Measurements from ENCODE around the gene GRK6. TPM values are rescaled to one million over a fixed set of nuclear protein-coding genes. Genes with fewer than 3 reads are reported as not detected.

GRK6 gene
- total and polyA plus RNA-seq, 4 donors = 13.0 to 27.6 (median 20.4) TPM

GRCh38 chr5:177458912-177459350 lies 32.5 kb downstream of the GRK6 start:
- Histone ChIP-seq H3K27ac (ENCODE audit: low read depth in 1 of 2, low read length in 2 of 2) (no peak overlapping the region), H3K9me3 (ENCODE audit: control insufficient read depth, low read length) (no peaks in the 10 kb centered on the region), H3K4me3 (ENCODE audit: low read length in 2 of 2) (no peak overlapping the region), H3K4me1 (ENCODE audit: control insufficient read depth in 1 of 2, insufficient read depth in 2 of 2, low read length in 2 of 2) (no peaks in the 10 kb centered on the region), H3K36me3 (ENCODE audit: control insufficient read depth in 1 of 2, insufficient read depth in 2 of 2, low read length in 1 of 2) (peaks cover 0 to 3% of the 10 kb centered on the region in 2 donors), H3K27me3 (ENCODE audit: control insufficient read depth in 1 of 2, insufficient read depth in 2 of 2, low read length in 1 of 2) (no peaks in the 10 kb centered on the region)
- intact Hi-C loops (cut with DNase I) = loop anchor here in 1 of 2 donors (5.0 kb wide), 1 partner anchor 147 kb away; the partner anchor contains the start of gene MXD3
- WGBS, 2 donors = 70 to 74% methylated on average over 14 of the region's 14 CpGs
- DNase-seq (no peak), ATAC-seq (ENCODE audit: low FRiP score) (no peak)

GRCh38 chr5:177459357-177459756 lies 32.9 kb downstream of the GRK6 start:
- no peaks in the 10 kb centered on the region for H3K4me1 ChIP-seq (ENCODE audit: control insufficient read depth in 1 of 2, insufficient read depth in 2 of 2, low read length in 2 of 2)
- no peak overlapping the region for H3K27ac ChIP-seq (ENCODE audit: low read depth in 1 of 2, low read length in 2 of 2)
- intact Hi-C loops (cut with DNase I) = loop anchor here in 1 of 2 donors (5.0 kb wide), 1 partner anchor 147 kb away; the partner anchor contains the start of gene MXD3
- H3K36me3 ChIP-seq (ENCODE audit: control insufficient read depth in 1 of 2, insufficient read depth in 2 of 2, low read length in 1 of 2) = peaks cover 0 to 3% of the 10 kb centered on the region in 2 donors
- H3K4me3 ChIP-seq (ENCODE audit: low read length in 2 of 2) = no peak overlapping the region
- no peaks in the 10 kb centered on the region for H3K27me3 ChIP-seq (ENCODE audit: control insufficient read depth in 1 of 2, insufficient read depth in 2 of 2, low read length in 1 of 2)
- 85 to 88% methylated on average over 11 of the region's 11 CpGs for WGBS, 2 donors
- H3K9me3 ChIP-seq (ENCODE audit: control insufficient read depth, low read length) = no peaks in the 10 kb centered on the region
- ATAC-seq (ENCODE audit: low FRiP score) (no peak), DNase-seq (no peak)

- Histone ChIP-seq H3K36me3 (ENCODE audit: control insufficient read depth in 1 of 2, insufficient read depth in 2 of 2, low read length in 1 of 2) (peaks cover 0 to 3% of the 10 kb centered on the region in 2 donors), H3K27me3 (ENCODE audit: control insufficient read depth in 1 of 2, insufficient read depth in 2 of 2, low read length in 1 of 2) (no peaks in the 10 kb centered on the region), H3K4me1 (ENCODE audit: control insufficient read depth in 1 of 2, insufficient read depth in 2 of 2, low read length in 2 of 2) (no peaks in the 10 kb centered on the region), H3K4me3 (ENCODE audit: low read length in 2 of 2) (no peak overlapping the region), H3K27ac (ENCODE audit: low read depth in 1 of 2, low read length in 2 of 2) (no peak overlapping the region), H3K9me3 (ENCODE audit: control insufficient read depth, low read length) (no peaks in the 10 kb centered on the region)
- intact Hi-C loops (cut with DNase I) = loop anchor here in 1 of 2 donors (5.0 kb wide), 1 partner anchor 148 kb away; the partner anchor contains the start of gene MXD3
- ATAC-seq (ENCODE audit: low FRiP score) (no peak), DNase-seq (no peak)
- WGBS, 2 donors = 85 to 89% methylated on average over 27 to 28 of the region's 28 CpGs
These were observed 33.5 kb downstream of the GRK6 start for GRCh38 chr5:177459819-177460628.

- no peak overlapping the region for H3K27ac ChIP-seq (ENCODE audit: low read depth in 1 of 2, low read length in 2 of 2)
- intact Hi-C loops (cut with DNase I) = no loop called here
- no peaks in the 10 kb centered on the region for H3K27me3 ChIP-seq (ENCODE audit: control insufficient read depth in 1 of 2, insufficient read depth in 2 of 2, low read length in 1 of 2)
- H3K36me3 ChIP-seq (ENCODE audit: control insufficient read depth in 1 of 2, insufficient read depth in 2 of 2, low read length in 1 of 2) = peaks cover 0 to 8% of the 10 kb centered on the region in 2 donors
- 85 to 86% methylated on average over 27 of the region's 27 CpGs for WGBS, 2 donors
- DNase-seq (no peak), ATAC-seq (ENCODE audit: low FRiP score) (no peak)
- H3K4me1 ChIP-seq (ENCODE audit: control insufficient read depth in 1 of 2, insufficient read depth in 2 of 2, low read length in 2 of 2) = no peaks in the 10 kb centered on the region
- no peak overlapping the region for H3K4me3 ChIP-seq (ENCODE audit: low read length in 2 of 2)
- H3K9me3 ChIP-seq (ENCODE audit: control insufficient read depth, low read length) = no peaks in the 10 kb centered on the region
These were observed 35.7 kb downstream of the GRK6 start for GRCh38 chr5:177462021-177462670.

GRCh38 chr5:177465044-177465443 lies 38.6 kb downstream of the GRK6 start:
- no peak for DNase-seq
- H3K4me3 ChIP-seq (ENCODE audit: low read length in 2 of 2) = no peak overlapping the region
- peaks cover 0 to 4% of the 10 kb centered on the region in 2 donors for H3K36me3 ChIP-seq (ENCODE audit: control insufficient read depth in 1 of 2, insufficient read depth in 2 of 2, low read length in 1 of 2)
- WGBS, 2 donors = 98 to 99% methylated on average over 11 of the region's 11 CpGs
- H3K4me1 ChIP-seq (ENCODE audit: control insufficient read depth in 1 of 2, insufficient read depth in 2 of 2, low read length in 2 of 2) = no peaks in the 10 kb centered on the region
- H3K9me3 ChIP-seq (ENCODE audit: control insufficient read depth, low read length) = no peaks in the 10 kb centered on the region
- no peak overlapping the region for H3K27ac ChIP-seq (ENCODE audit: low read depth in 1 of 2, low read length in 2 of 2)
- H3K27me3 ChIP-seq (ENCODE audit: control insufficient read depth in 1 of 2, insufficient read depth in 2 of 2, low read length in 1 of 2) = no peaks in the 10 kb centered on the region
- intact Hi-C loops (cut with DNase I) = no loop called here
- no peak for ATAC-seq (ENCODE audit: low FRiP score)

DNA sequence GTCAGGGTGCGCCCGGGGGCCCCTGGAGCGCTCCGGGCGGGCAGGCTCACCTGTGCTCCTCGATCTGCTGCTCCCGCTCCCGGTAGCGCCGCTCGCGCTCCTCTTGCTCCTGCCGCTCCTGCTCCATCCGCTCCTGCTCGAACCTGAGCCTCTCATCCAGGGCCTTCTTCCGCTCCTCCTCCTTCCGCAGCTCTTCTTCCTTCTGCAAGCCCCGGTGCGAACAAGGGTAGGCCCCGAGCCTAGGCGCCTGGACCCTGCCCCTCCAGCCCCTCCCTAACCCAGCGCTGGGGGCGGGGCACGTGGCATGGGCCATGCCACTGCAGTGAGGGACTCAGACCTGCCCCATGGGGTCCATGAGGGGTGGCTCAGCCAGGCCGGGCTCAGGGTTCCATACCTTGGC lies 40.4 kb downstream of the GRK6 start:
- DNase-seq (no peak), ATAC-seq (ENCODE audit: low FRiP score) (no peak)
- H3K27me3 ChIP-seq (ENCODE audit: control insufficient read depth in 1 of 2, insufficient read depth in 2 of 2, low read length in 1 of 2) = no peaks in the 10 kb centered on the region
- no peaks in the 10 kb centered on the region for H3K9me3 ChIP-seq (ENCODE audit: control insufficient read depth, low read length)
- peaks cover 0 to 4% of the 10 kb centered on the region in 2 donors for H3K36me3 ChIP-seq (ENCODE audit: control insufficient read depth in 1 of 2, insufficient read depth in 2 of 2, low read length in 1 of 2)
- H3K4me1 ChIP-seq (ENCODE audit: control insufficient read depth in 1 of 2, insufficient read depth in 2 of 2, low read length in 2 of 2) = no peaks in the 10 kb centered on the region
- H3K4me3 ChIP-seq (ENCODE audit: low read length in 2 of 2) = no peak overlapping the region
- 96 to 98% methylated on average over 25 of the region's 25 CpGs for WGBS, 2 donors
- intact Hi-C loops (cut with DNase I) = no loop called here
- no peak overlapping the region for H3K27ac ChIP-seq (ENCODE audit: low read depth in 1 of 2, low read length in 2 of 2)

DNA sequence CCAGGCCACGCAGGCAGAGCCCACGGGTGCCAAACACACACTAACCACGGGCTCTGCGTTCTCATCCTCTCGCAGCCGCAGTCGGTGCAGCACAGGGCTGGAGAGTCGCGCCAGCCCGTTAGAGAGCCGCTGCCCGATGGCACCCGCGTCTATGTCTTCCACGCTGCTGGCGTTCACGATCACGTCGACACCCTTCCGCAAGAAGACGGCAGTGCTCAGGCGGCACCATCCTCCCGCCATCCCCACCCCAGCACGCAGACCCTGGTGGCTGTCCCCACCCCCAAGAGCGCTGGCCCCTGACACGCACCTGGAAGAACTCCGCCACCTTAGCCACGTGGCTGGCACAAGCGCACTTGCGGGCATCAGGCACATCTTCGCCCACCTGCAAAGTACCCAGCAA lies 41.0 kb downstream of the GRK6 start:
- Histone ChIP-seq H3K4me3 (ENCODE audit: low read length in 2 of 2) (no peak overlapping the region), H3K27ac (ENCODE audit: low read depth in 1 of 2, low read length in 2 of 2) (no peak overlapping the region), H3K4me1 (ENCODE audit: control insufficient read depth in 1 of 2, insufficient read depth in 2 of 2, low read length in 2 of 2) (no peaks in the 10 kb centered on the region), H3K27me3 (ENCODE audit: control insufficient read depth in 1 of 2, insufficient read depth in 2 of 2, low read length in 1 of 2) (no peaks in the 10 kb centered on the region), H3K36me3 (ENCODE audit: control insufficient read depth in 1 of 2, insufficient read depth in 2 of 2, low read length in 1 of 2) (peaks cover 0 to 4% of the 10 kb centered on the region in 2 donors), H3K9me3 (ENCODE audit: control insufficient read depth, low read length) (no peaks in the 10 kb centered on the region)
- DNase-seq = no peak
- intact Hi-C loops (cut with DNase I) = no loop called here
- ATAC-seq (ENCODE audit: low FRiP score) = no peak
- WGBS, 2 donors = 93 to 94% methylated on average over 31 of the region's 31 CpGs

DNA sequence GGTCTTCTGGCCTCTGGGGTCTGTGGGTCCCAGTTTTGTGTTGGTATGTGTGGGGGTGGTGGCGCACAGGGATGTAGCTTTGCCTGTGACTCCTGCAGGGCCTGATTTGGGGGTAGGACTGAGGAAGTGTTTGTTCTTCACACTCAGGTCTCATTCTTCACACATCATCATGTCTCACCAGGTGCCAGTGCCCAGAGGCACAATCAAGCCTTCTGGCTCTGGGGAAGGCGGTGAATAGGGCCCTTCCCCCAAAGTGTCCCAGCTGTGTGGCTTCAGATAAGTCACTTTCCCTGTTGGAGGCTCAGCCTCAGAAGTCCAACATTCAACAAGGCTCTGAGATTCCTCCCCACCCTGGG lies 41.8 kb downstream of the GRK6 start:
- no peaks in the 10 kb centered on the region for H3K9me3 ChIP-seq (ENCODE audit: control insufficient read depth, low read length)
- peaks cover 0 to 4% of the 10 kb centered on the region in 2 donors for H3K36me3 ChIP-seq (ENCODE audit: control insufficient read depth in 1 of 2, insufficient read depth in 2 of 2, low read length in 1 of 2)
- intact Hi-C loops (cut with DNase I) = no loop called here
- DNase-seq (no peak), ATAC-seq (ENCODE audit: low FRiP score) (no peak)
- H3K4me3 ChIP-seq (ENCODE audit: low read length in 2 of 2) = no peak overlapping the region
- WGBS, 2 donors = 91 to 94% methylated on average over 2 of the region's 2 CpGs
- H3K4me1 ChIP-seq (ENCODE audit: control insufficient read depth in 1 of 2, insufficient read depth in 2 of 2, low read length in 2 of 2) = no peaks in the 10 kb centered on the region
- no peaks in the 10 kb centered on the region for H3K27me3 ChIP-seq (ENCODE audit: control insufficient read depth in 1 of 2, insufficient read depth in 2 of 2, low read length in 1 of 2)
- no peak overlapping the region for H3K27ac ChIP-seq (ENCODE audit: low read depth in 1 of 2, low read length in 2 of 2)

All from aorta (tissue), 5 donors.